GM15510 (cell line): ENCODE results near the gene SIAE.

ENCODE experiments used
- POLR2A ChIP-seq: IDR thresholded peaks from 3 replicates; pipeline ENCODE4 v1.6.1; 2011; ENCODE audit warnings: borderline replicate concordance; ENCODE audit not compliant: insufficient read length; ENCODE audit errors: extremely low read depth

SIAE gene

GRCh38 chr11:124584681-124585372 lies 88.7 kb downstream of the SIAE start:
- TF ChIP-seq POLR2A: no peak

DNA sequence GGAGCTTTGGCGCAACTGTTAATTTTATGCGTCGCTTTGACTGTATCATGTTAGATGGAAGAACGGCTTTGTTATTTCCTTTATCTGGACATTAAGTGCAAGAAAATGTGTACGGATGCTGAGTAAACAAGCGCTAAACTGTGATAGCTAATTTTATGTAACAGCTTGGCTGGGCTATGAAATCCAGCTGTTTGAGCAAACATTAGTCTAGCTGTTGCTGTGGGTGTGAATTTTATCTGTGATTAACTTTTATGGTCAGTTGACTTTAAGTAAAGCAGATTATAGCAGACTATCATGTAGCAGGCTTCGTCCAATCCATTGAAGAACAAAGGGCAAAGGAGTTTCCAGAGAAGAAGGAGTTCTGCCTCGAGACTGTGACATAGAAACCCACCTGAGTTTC lies 89.8 kb downstream of the SIAE start:
- TF ChIP-seq POLR2A: no peak
